ENCODE measurements around the gene IGSF23.

The IGSF23 gene

DNA sequence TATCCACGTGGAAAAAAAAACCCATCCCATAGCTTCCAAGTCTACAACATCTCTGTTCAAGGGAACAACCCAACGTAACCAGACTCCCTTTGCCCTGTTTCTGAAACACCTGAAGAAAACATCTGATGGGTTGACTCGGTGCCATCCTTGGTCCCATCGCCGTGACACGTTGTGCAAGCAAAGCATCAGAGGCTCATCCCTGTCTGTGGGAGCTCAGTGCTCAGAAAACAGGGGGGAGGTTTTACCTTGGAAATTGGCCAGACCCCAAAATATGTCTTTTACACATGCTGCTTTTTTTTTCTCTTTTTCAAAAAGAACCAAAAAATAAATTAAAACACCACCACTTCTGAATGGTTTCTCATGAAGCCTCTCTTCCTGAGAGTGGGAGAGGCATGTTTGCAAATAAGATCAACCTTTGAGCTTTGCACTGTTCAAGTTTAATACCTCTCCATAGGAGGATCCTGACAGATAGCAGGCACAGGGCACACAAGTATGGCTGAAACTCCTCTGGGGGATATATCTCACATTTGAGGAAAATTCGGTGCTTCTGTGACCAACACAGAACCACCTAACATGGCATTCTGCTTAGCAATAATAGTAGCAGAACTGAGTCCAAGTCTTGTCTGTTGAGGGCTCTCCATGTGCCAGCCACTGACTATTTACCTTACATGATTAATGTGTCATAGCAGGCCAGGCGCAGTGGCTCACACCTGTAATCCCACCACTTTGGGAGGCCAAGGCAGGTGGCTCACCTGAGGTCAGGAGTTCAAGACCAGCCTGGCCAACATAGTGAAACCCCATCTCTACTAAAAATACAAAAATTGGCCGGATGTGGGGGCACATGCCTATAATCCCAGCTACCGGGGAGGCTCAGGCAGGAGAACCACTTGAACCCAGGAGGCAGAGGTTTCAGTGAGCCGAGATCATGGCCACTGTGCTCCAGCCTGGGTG, 23.4 kb downstream of the IGSF23 start:
- Histone ChIP-seq H3K9me3 (ENCODE audit: control insufficient read depth, insufficient read depth, low read length) (no peaks in the 10 kb centered on the region), H3K9ac (ENCODE audit: low read depth, low read length) (no peak overlapping the region), H3K4me3 (ENCODE audit: low read depth, low read length) (no peak overlapping the region), H3K27me3 (ENCODE audit: control insufficient read depth, insufficient read depth, low read length) (no peaks in the 10 kb centered on the region), H3K36me3 (ENCODE audit: control insufficient read depth, insufficient read depth, low read length) (no peaks in the 10 kb centered on the region), H3K4me1 (ENCODE audit: control insufficient read depth, insufficient read depth, low read length) (peaks cover 2% of the 10 kb centered on the region)

DNA sequence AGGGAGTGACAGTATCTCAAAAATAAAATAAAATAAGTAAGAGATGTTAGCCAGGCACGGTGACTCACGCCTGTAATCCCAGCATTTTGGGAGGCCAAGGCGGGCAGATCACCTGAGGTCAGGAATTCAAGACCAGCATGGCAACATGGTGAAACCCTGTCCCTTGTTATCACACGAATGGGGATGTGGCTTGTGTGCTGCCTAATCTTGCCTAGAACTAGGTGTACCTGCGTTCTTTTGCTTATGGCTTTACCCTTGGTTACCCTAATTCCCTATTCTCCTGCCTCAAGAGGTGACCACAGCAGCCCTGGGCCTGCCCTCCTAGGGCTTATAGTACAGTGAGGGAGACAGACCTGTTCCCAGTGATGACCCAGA, 24.0 kb downstream of the IGSF23 start:
- peaks cover 2% of the 10 kb centered on the region for H3K4me1 ChIP-seq (ENCODE audit: control insufficient read depth, insufficient read depth, low read length)
- no peak overlapping the region for H3K4me3 ChIP-seq (ENCODE audit: low read depth, low read length)
- H3K27me3 ChIP-seq (ENCODE audit: control insufficient read depth, insufficient read depth, low read length) = no peaks in the 10 kb centered on the region
- H3K36me3 ChIP-seq (ENCODE audit: control insufficient read depth, insufficient read depth, low read length) = no peaks in the 10 kb centered on the region
- H3K9ac ChIP-seq (ENCODE audit: low read depth, low read length) = no peak overlapping the region
- no peaks in the 10 kb centered on the region for H3K9me3 ChIP-seq (ENCODE audit: control insufficient read depth, insufficient read depth, low read length)

DNA sequence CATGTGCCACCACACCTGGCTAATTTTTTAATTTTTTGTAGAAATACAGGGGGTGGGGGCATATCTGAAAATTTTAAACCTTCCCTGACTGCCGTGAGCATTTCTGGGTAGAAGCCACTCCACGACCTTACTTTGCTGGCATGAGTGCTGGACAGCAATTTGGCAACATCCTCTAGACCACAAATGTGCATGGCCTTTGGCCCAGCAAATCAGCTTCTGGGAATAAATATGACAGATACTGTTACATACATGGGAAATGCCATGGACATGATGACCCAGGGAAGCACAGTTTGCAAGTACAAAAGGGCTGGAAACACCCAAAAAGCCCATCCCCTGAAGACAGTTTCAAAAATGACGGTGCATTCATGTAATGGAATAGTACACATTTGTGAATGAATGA, 27.2 kb downstream of the IGSF23 start:
- Histone ChIP-seq H3K36me3 (ENCODE audit: control insufficient read depth, insufficient read depth, low read length) (no peaks in the 10 kb centered on the region), H3K4me3 (ENCODE audit: low read depth, low read length) (no peak overlapping the region), H3K4me1 (ENCODE audit: control insufficient read depth, insufficient read depth, low read length) (peaks cover 2% of the 10 kb centered on the region), H3K9me3 (ENCODE audit: control insufficient read depth, insufficient read depth, low read length) (no peaks in the 10 kb centered on the region), H3K27me3 (ENCODE audit: control insufficient read depth, insufficient read depth, low read length) (peaks cover 3% of the 10 kb centered on the region), H3K9ac (ENCODE audit: low read depth, low read length) (no peak overlapping the region)

DNA sequence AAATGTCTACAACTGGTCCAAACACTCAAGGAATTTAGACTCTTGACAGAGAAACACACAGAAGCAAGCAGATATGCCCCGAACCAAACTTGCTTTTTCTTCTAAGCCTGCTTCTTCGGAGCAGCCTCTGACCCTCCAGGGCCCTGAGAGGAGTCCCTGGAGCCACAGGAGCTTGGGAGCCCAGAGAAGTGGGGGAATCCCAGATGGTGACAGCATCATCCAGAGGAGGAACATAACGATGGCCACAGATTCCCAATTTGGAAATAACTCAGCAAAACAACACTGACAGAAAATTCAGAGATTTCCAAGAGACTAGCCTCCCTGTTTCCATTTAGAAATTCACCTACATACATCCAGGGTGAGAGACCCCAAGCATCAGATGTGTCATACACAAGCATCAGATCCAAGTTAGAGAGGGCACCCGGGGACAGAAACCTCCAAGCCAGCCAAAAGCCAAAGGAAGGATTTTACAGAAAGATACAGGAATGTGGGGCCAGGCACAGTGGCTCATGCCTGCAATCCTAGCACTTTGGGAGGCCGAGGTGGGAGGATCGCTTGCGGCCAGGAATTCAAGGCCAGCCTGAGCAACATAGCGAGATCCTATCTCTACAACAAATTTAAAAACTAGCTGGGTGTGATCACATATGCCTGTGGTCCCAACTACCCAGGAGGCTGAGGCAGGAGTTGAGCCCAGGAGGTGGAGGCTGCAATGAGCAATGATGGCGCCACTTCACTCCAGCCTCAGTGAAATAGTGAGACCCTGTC, 28.3 kb downstream of the IGSF23 start:
- H3K4me3 ChIP-seq (ENCODE audit: low read depth, low read length) = no peak overlapping the region
- H3K9me3 ChIP-seq (ENCODE audit: control insufficient read depth, insufficient read depth, low read length) = no peaks in the 10 kb centered on the region
- no peaks in the 10 kb centered on the region for H3K4me1 ChIP-seq (ENCODE audit: control insufficient read depth, insufficient read depth, low read length)
- peaks cover 3% of the 10 kb centered on the region for H3K27me3 ChIP-seq (ENCODE audit: control insufficient read depth, insufficient read depth, low read length)
- no peaks in the 10 kb centered on the region for H3K36me3 ChIP-seq (ENCODE audit: control insufficient read depth, insufficient read depth, low read length)
- H3K9ac ChIP-seq (ENCODE audit: low read depth, low read length) = no peak overlapping the region

DNA sequence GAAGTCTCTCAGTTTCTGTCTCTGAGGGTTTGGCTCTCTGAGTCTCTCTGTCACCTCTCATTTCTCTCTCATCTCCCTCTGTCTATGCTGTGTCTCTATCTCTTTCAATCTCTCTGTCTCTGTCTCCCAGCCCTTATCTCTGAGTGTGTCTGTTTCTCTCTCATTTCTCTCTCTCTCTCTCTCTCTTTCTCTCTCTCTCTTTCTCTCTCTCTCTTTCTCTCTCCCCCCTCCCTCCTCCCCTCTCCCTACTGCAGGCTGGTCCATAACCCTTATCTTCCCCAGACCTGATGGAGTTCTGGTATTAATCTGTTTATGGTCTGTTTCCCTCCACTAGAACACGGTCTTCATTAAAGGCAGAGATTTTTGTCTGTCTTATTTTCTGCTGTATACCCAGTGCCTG, 29.0 kb downstream of the IGSF23 start:
- no peaks in the 10 kb centered on the region for H3K9me3 ChIP-seq (ENCODE audit: control insufficient read depth, insufficient read depth, low read length)
- H3K36me3 ChIP-seq (ENCODE audit: control insufficient read depth, insufficient read depth, low read length) = peaks cover 5% of the 10 kb centered on the region
- peaks cover 3% of the 10 kb centered on the region for H3K27me3 ChIP-seq (ENCODE audit: control insufficient read depth, insufficient read depth, low read length)
- no peaks in the 10 kb centered on the region for H3K4me1 ChIP-seq (ENCODE audit: control insufficient read depth, insufficient read depth, low read length)
- H3K4me3 ChIP-seq (ENCODE audit: low read depth, low read length) = no peak overlapping the region
- no peak overlapping the region for H3K9ac ChIP-seq (ENCODE audit: low read depth, low read length)

DNA sequence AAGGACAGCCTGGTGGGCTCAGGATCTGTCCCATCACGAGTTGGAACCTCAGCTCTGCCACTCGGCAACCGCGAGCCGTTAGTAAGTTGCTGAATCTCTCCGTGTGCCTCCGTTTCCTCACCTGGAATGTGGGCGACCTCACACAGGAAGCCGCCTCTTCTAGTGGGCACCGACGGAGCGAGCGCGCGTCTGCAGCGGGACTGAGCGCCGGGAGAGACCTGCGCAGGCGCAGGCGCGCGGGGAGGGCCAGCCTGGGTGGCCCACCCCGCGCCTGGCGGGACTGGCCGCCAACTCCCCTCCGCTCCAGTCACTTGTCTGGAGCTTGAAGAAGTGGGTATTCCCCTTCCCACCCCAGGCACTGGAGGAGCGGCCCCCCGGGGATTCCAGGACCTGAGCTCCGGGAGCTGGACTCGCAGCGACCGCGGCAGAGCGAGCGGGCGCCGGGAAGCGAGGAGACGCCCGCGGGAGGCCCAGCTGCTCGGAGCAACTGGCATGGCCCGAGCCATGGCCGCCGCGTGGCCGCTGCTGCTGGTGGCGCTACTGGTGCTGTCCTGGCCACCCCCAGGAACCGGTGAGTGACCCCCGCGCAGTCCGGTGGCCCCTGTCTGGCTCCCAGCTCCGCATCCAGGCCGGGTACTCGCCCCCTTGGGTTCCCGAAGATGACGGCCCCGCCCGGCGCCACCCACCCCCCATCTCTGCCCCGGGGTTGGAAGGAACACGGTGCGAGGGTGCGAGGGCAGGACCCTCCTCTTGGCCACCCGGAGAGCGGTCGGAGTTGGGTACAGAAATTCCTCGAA, 30.4 kb downstream of the IGSF23 start, which contains the start of gene PVR:
TSS of gene PVR (plus strand) at position 306 of the 797 bp plus-strand sequence. CDS start at position 493, 187 bp downstream.
- peak within 1 kb of the TSS; percentile 54 for H3K9ac ChIP-seq (ENCODE audit: low read depth, low read length)

DNA sequence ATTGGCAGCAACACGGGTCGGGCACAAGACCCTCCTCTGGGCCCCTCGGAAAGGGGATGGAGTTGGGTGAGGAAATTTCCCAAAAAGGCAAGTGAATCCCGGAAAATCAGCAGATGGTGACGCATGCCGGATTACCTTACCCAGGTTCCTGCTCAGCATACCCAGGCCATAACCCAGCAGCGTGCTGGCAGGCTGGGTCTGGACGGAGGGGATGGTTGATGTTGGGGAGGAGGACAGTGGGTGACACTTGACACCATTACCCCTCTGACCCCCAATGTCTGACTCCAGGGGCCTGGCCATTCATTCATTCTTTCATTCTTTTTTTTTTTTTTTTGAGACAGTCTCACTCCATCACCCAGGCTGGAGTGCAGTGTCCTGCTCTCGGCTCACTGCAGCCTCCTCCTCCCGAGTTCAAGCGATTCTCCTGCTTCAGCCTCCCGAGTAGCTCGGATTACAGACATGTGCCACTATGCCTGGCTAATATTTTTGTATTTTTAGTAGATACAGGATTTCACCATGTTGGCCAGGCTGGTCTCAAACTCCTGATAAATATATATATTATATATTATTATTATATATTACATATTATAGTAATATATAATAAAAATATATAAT, 31.1 kb downstream of the IGSF23 start:
- Histone ChIP-seq H3K4me1 (ENCODE audit: control insufficient read depth, insufficient read depth, low read length) (no peaks in the 10 kb centered on the region), H3K9ac (ENCODE audit: low read depth, low read length) (peak overlapping the region; percentile 9), H3K4me3 (ENCODE audit: low read depth, low read length) (peak overlapping the region; percentile 77), H3K27me3 (ENCODE audit: control insufficient read depth, insufficient read depth, low read length) (peaks cover 3% of the 10 kb centered on the region), H3K36me3 (ENCODE audit: control insufficient read depth, insufficient read depth, low read length) (peaks cover 8% of the 10 kb centered on the region), H3K9me3 (ENCODE audit: control insufficient read depth, insufficient read depth, low read length) (no peaks in the 10 kb centered on the region)

More for the DNA sequence above, 30.4 kb downstream of the IGSF23 start, which contains the start of gene PVR:
- Histone ChIP-seq H3K36me3 (ENCODE audit: control insufficient read depth, insufficient read depth, low read length) (peaks cover 8% of the 10 kb centered on the region), H3K27me3 (ENCODE audit: control insufficient read depth, insufficient read depth, low read length) (peaks cover 3% of the 10 kb centered on the region), H3K4me1 (ENCODE audit: control insufficient read depth, insufficient read depth, low read length) (no peaks in the 10 kb centered on the region), H3K4me3 (ENCODE audit: low read depth, low read length) (peak within 1 kb of the TSS; percentile 77), H3K9me3 (ENCODE audit: control insufficient read depth, insufficient read depth, low read length) (no peaks in the 10 kb centered on the region)

DNA sequence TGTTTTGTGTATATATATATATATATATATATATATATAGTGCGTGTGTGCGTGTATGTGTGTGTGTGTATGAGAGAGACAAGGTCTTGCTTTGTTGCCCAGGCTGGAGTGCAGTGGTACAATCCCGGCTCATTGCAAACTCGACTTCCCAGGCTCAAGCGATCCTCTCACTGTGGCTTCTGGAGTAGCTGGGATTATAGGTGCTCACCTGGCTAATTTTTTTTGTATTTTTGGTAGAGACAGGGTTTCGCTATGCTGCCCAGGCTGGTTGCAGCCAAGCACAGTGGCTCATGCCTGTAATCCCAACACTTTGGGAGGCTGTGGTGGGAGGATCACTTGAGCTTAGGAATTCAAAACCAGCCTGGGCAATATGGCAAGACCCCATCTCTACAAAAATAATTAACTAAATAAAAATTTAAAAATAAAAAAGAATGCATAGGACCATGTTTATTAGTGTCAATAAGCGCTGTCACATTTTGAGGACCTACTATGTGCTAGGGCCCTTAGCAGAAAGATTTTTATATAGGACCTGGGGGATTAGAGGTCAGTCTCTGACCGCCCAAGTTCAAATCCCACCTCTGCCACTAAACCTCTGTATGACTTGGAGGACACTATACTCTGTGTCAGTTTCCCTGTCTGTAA, 32.2 kb downstream of the IGSF23 start:
- no peak overlapping the region for H3K9ac ChIP-seq (ENCODE audit: low read depth, low read length)
- H3K27me3 ChIP-seq (ENCODE audit: control insufficient read depth, insufficient read depth, low read length) = peaks cover 3% of the 10 kb centered on the region
- H3K4me1 ChIP-seq (ENCODE audit: control insufficient read depth, insufficient read depth, low read length) = no peaks in the 10 kb centered on the region
- peaks cover 17% of the 10 kb centered on the region for H3K36me3 ChIP-seq (ENCODE audit: control insufficient read depth, insufficient read depth, low read length)
- no peak overlapping the region for H3K4me3 ChIP-seq (ENCODE audit: low read depth, low read length)
- no peaks in the 10 kb centered on the region for H3K9me3 ChIP-seq (ENCODE audit: control insufficient read depth, insufficient read depth, low read length)

DNA sequence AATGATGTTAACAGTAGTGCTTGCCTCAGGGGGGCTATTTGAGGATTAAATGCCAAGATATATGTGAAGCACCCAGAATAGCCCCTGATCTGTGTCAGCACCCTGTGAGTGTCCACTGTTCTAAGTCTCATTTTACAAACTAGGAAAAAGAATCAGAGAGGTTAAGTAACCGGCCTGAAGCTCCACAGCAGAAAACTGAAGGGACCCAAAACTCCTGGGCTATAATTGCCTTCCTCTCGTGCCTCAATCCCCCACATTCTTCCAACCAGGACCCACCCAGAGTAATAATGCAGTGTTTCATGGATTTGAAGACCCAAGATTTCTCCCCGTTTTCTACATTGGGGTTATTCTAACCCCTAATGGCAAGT, 32.7 kb downstream of the IGSF23 start:
- H3K9me3 ChIP-seq (ENCODE audit: control insufficient read depth, insufficient read depth, low read length) = no peaks in the 10 kb centered on the region
- peaks cover 3% of the 10 kb centered on the region for H3K27me3 ChIP-seq (ENCODE audit: control insufficient read depth, insufficient read depth, low read length)
- peaks cover 21% of the 10 kb centered on the region for H3K36me3 ChIP-seq (ENCODE audit: control insufficient read depth, insufficient read depth, low read length)
- H3K9ac ChIP-seq (ENCODE audit: low read depth, low read length) = no peak overlapping the region
- H3K4me3 ChIP-seq (ENCODE audit: low read depth, low read length) = no peak overlapping the region
- H3K4me1 ChIP-seq (ENCODE audit: control insufficient read depth, insufficient read depth, low read length) = no peaks in the 10 kb centered on the region

DNA sequence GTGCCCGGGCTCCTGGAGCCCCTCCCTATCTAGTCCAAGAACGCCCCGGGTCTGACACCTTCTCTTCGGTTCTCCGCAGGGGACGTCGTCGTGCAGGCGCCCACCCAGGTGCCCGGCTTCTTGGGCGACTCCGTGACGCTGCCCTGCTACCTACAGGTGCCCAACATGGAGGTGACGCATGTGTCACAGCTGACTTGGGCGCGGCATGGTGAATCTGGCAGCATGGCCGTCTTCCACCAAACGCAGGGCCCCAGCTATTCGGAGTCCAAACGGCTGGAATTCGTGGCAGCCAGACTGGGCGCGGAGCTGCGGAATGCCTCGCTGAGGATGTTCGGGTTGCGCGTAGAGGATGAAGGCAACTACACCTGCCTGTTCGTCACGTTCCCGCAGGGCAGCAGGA, 33.8 kb downstream of the IGSF23 start:
- peaks cover 3% of the 10 kb centered on the region for H3K27me3 ChIP-seq (ENCODE audit: control insufficient read depth, insufficient read depth, low read length)
- no peaks in the 10 kb centered on the region for H3K4me1 ChIP-seq (ENCODE audit: control insufficient read depth, insufficient read depth, low read length)
- H3K9me3 ChIP-seq (ENCODE audit: control insufficient read depth, insufficient read depth, low read length) = no peaks in the 10 kb centered on the region
- H3K36me3 ChIP-seq (ENCODE audit: control insufficient read depth, insufficient read depth, low read length) = peaks cover 28% of the 10 kb centered on the region
- no peak overlapping the region for H3K4me3 ChIP-seq (ENCODE audit: low read depth, low read length)
- no peak overlapping the region for H3K9ac ChIP-seq (ENCODE audit: low read depth, low read length)
